Measurements from ENCODE around the gene TNIP2. TPM values are rescaled to one million over a fixed set of nuclear protein-coding genes. Genes with fewer than 3 reads are reported as not detected.

The TNIP2 gene
- total and polyA plus RNA-seq, 2 of the 8 experiments (the other 6 are each of a cell fraction or from before 2014, with no cell fraction given): 23.7 to 37.7 TPM

DNA sequence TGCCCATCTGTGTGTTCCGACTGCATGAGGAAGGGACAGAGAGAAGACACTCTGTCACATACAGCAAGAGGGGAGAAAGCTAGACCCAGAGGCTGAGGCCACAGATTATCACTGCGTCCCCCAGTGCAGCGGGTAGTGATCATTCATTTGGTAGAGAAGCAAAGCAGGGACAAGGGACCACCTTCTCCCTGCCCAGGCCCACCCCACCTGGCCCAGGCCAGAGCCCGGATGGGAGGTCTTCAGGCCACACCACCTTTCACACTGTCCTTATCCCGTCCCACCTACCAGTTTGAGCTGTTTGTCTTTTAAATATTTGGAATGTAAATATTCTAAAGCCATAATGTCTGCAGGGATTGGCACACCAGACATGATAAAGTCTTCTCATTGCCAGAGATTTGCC lies 10.6 kb downstream of the TNIP2 start (continued):
- TF ChIP-seq, protein P1, sequence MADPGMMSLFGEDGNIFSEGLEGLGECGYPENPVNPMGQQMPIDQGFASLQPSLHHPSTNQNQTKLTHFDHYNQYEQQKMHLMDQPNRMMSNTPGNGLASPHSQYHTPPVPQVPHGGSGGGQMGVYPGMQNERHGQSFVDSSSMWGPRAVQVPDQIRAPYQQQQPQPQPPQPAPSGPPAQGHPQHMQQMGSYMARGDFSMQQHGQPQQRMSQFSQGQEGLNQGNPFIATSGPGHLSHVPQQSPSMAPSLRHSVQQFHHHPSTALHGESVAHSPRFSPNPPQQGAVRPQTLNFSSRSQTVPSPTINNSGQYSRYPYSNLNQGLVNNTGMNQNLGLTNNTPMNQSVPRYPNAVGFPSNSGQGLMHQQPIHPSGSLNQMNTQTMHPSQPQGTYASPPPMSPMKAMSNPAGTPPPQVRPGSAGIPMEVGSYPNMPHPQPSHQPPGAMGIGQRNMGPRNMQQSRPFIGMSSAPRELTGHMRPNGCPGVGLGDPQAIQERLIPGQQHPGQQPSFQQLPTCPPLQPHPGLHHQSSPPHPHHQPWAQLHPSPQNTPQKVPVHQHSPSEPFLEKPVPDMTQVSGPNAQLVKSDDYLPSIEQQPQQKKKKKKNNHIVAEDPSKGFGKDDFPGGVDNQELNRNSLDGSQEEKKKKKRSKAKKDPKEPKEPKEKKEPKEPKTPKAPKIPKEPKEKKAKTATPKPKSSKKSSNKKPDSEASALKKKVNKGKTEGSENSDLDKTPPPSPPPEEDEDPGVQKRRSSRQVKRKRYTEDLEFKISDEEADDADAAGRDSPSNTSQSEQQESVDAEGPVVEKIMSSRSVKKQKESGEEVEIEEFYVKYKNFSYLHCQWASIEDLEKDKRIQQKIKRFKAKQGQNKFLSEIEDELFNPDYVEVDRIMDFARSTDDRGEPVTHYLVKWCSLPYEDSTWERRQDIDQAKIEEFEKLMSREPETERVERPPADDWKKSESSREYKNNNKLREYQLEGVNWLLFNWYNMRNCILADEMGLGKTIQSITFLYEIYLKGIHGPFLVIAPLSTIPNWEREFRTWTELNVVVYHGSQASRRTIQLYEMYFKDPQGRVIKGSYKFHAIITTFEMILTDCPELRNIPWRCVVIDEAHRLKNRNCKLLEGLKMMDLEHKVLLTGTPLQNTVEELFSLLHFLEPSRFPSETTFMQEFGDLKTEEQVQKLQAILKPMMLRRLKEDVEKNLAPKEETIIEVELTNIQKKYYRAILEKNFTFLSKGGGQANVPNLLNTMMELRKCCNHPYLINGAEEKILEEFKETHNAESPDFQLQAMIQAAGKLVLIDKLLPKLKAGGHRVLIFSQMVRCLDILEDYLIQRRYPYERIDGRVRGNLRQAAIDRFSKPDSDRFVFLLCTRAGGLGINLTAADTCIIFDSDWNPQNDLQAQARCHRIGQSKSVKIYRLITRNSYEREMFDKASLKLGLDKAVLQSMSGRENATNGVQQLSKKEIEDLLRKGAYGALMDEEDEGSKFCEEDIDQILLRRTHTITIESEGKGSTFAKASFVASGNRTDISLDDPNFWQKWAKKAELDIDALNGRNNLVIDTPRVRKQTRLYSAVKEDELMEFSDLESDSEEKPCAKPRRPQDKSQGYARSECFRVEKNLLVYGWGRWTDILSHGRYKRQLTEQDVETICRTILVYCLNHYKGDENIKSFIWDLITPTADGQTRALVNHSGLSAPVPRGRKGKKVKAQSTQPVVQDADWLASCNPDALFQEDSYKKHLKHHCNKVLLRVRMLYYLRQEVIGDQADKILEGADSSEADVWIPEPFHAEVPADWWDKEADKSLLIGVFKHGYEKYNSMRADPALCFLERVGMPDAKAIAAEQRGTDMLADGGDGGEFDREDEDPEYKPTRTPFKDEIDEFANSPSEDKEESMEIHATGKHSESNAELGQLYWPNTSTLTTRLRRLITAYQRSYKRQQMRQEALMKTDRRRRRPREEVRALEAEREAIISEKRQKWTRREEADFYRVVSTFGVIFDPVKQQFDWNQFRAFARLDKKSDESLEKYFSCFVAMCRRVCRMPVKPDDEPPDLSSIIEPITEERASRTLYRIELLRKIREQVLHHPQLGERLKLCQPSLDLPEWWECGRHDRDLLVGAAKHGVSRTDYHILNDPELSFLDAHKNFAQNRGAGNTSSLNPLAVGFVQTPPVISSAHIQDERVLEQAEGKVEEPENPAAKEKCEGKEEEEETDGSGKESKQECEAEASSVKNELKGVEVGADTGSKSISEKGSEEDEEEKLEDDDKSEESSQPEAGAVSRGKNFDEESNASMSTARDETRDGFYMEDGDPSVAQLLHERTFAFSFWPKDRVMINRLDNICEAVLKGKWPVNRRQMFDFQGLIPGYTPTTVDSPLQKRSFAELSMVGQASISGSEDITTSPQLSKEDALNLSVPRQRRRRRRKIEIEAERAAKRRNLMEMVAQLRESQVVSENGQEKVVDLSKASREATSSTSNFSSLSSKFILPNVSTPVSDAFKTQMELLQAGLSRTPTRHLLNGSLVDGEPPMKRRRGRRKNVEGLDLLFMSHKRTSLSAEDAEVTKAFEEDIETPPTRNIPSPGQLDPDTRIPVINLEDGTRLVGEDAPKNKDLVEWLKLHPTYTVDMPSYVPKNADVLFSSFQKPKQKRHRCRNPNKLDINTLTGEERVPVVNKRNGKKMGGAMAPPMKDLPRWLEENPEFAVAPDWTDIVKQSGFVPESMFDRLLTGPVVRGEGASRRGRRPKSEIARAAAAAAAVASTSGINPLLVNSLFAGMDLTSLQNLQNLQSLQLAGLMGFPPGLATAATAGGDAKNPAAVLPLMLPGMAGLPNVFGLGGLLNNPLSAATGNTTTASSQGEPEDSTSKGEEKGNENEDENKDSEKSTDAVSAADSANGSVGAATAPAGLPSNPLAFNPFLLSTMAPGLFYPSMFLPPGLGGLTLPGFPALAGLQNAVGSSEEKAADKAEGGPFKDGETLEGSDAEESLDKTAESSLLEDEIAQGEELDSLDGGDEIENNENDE (IDR thresholded peaks at IDR 0.05; ENCODE audit: insufficient replicate concordance, low read length): no peak
- TF ChIP-seq EZH2 (IDR thresholded peaks at IDR 0.05; ENCODE audit: low read depth, low read length, severe bottlenecking) (no peak), SAP30 (IDR thresholded peaks at IDR 0.05; ENCODE audit: insufficient read depth, insufficient replicate concordance, low read length) (no peak), TBP (IDR thresholded peaks at IDR 0.05; ENCODE audit: low read depth, low read length) (no peak), RFX5 (IDR thresholded peaks at IDR 0.05; ENCODE audit: borderline replicate concordance, low read depth, low read length) (no peak)
